Measurements from ENCODE around the gene SETSIP. TPM values are rescaled to one million over a fixed set of nuclear protein-coding genes. Genes with fewer than 3 reads are reported as not detected.

The SETSIP gene
- total RNA-seq, 1 donor, result not detected

DNA sequence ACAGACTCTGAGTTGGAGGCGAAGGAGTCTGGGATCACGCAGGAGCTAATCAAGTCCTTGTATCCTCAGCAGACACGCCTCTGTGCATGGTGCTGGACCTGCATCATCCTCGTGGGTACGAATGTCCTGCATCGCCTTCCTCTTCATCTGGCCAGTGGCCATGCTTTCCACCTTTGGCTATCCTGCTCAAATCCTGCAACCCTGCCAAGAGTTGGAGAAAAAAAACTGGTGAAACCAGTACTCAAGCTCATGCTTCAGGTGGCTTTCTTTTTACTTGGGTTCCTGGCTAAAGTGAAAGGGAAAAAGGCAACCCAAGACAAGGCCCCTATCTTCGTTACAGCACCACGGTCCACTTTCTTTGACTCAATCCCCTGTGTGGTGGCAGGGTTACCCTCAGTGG lies 8.9 kb downstream of the SETSIP start:
- TF ChIP-seq, protein P1, sequence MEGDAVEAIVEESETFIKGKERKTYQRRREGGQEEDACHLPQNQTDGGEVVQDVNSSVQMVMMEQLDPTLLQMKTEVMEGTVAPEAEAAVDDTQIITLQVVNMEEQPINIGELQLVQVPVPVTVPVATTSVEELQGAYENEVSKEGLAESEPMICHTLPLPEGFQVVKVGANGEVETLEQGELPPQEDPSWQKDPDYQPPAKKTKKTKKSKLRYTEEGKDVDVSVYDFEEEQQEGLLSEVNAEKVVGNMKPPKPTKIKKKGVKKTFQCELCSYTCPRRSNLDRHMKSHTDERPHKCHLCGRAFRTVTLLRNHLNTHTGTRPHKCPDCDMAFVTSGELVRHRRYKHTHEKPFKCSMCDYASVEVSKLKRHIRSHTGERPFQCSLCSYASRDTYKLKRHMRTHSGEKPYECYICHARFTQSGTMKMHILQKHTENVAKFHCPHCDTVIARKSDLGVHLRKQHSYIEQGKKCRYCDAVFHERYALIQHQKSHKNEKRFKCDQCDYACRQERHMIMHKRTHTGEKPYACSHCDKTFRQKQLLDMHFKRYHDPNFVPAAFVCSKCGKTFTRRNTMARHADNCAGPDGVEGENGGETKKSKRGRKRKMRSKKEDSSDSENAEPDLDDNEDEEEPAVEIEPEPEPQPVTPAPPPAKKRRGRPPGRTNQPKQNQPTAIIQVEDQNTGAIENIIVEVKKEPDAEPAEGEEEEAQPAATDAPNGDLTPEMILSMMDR (IDR thresholded peaks at IDR 0.05; ENCODE audit: insufficient read depth, low read length), result no peak
- no peak for DNase-seq (ENCODE audit: low read depth)

DNA sequence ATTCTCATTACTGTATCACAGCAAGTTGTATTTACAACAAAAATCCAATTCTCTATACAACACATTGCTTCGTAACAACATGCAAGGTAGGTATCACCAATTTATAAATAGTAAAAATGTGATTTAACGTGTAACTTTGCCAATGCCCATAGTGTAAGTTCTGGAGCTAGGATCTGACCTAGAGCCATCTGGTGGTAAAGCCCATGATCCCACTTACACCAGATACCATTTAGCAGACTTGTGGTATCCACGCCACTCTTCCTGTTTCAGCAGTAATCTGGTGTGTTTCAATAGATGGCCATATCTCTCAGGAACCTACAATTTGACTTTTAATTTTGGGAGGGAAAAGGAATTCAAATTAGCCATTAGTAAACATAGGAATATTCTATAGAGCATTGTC lies 10.2 kb downstream of the SETSIP start:
- no peak overlapping the region for H3K4me3 ChIP-seq (ENCODE audit: low read depth, low read length)
- no peak for DNase-seq (ENCODE audit: low read depth)
- TF ChIP-seq, protein P1 (IDR thresholded peaks at IDR 0.05; ENCODE audit: insufficient read depth, low read length), result no peak

More for the DNA sequence above, 8.9 kb downstream of the SETSIP start:
- no peak overlapping the region for H3K4me3 ChIP-seq (ENCODE audit: low read depth, low read length)

DNA sequence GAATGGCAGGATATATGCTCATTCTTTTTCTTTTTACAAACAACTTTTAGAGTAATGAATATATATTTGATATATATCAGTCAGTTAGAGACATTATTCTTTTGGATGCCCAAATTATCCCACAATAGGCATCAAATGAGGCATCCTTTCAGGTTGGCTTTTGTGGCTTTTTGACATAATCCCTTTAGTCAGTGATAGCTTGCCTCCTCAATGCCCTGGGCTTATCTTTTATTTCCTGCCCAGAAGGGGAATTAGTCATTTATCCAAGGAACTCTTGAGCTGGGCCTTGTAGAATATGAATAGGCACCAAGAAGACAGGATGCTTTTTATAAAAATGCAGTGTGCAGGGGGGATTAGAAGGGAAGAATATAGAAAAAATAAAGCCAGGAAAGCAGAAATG lies 23.3 kb downstream of the SETSIP start:
- TF ChIP-seq, protein P1 (IDR thresholded peaks at IDR 0.05; ENCODE audit: insufficient read depth, low read length), result no peak
- no peak overlapping the region for H3K4me3 ChIP-seq (ENCODE audit: low read depth, low read length)
- no peak for DNase-seq (ENCODE audit: low read depth)

DNA sequence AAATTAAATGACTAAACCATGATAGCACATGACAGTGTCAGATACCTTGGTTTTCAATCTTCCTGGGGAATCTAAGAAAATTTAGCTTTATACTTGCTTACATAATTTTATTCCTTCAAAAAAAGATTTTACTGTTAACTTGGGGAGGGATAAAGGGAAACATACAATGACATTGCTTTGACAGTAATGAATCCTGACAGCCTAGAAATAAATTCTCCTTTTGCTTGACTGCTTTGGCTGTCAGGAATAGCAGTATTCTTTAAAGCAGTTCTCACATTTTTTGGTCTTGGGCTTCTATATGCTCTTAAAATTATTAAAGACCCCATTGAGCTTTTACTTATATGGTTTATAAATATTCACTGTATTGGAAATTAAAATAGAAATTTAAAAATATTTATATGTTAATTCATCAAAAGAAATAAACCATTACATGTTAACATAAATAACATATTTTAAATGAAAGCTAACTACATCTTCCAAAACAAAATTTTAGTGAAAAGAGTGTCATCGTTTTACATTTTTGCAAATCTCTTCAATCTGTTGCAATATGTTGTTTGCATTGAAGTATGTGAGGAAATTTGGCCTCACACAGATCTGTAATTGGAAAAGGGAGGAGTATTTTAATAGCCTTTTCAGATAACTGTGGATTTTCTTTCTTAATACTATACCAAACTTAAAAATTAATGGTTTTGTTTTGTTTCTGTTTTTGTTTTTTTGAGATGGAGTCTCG lies 29.3 kb downstream of the SETSIP start:
- H3K4me3 ChIP-seq (ENCODE audit: low read depth, low read length), result no peak overlapping the region
- TF ChIP-seq, protein P1 (IDR thresholded peaks at IDR 0.05; ENCODE audit: insufficient read depth, low read length), result no peak
- no peak for DNase-seq (ENCODE audit: low read depth)

DNA sequence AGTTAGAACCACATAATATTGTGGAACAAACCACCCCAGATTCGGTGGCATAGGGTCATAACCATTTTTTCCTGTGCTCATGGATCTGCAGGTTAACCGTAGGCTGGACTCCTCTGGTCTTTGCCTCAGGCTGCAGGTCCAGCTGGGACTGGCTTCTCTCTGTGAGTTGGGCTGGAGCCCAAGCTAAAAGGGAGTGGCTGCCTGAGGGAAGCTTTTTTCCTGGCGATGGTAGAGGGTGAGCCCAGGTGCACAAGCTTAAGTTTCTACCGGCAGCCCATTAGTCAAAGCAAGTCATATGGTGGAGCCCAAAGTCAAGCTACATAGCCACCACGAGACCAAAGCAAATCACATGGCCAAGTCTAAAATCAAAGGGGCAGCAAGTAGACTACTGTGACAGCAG lies 31.6 kb downstream of the SETSIP start:
- no peak overlapping the region for H3K4me3 ChIP-seq (ENCODE audit: low read depth, low read length)
- TF ChIP-seq, protein P1 (IDR thresholded peaks at IDR 0.05; ENCODE audit: insufficient read depth, low read length), result no peak
- DNase-seq (ENCODE audit: low read depth), result no peak

DNA sequence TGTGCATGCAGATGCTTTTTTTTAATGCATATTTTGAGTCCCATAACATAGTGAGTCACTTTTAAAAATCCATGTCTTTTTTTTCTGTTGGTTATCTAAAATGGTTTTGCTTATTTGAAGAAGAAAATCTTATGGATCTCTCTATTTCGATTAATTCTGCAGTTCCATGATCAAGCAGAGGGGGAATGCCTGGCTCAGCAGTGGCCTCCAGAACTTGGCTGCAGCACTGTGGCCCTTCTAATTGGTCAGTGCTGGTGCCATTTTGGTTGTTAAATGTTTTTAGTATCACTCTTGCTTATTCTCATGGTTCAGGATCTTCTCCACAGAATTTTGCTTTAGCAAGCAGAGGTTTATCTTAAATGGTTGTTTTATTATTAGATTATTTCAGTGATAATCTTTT lies 34.2 kb downstream of the SETSIP start:
- no peak overlapping the region for H3K4me3 ChIP-seq (ENCODE audit: low read depth, low read length)
- no peak for DNase-seq (ENCODE audit: low read depth)
- TF ChIP-seq, protein P1 (IDR thresholded peaks at IDR 0.05; ENCODE audit: insufficient read depth, low read length), result no peak

Data from fibroblast of the aortic adventitia (primary cell).